RWPE1 (cell line): ENCODE results near the gene CD300LF.

Experiments used
- CTCF ChIA-PET: fragments of 350-600 bp; sonication (Branson Sonifier 250); formaldehyde crosslinking; extraction: SDS; loops from one replicate; lab custom pipeline; 2021; lab: Yijun Ruan, JAX
- POLR2A ChIA-PET: fragments of 400-600 bp; formaldehyde crosslinking; extraction: SDS; loops from one replicate; lab custom pipeline; 2020; ENCODE audit warnings: antibody characterized with exemption; ENCODE audit not compliant: low non-redundant PET; lab: Yijun Ruan, JAX
- DNase-seq: peaks from one replicate; pipeline ENCODE4 v3.0.0; 2012; ENCODE audit warnings: low spot score
- H3K27ac ChIP-seq: fragments of 450-650 bp; 2 replicates; pipeline ENCODE4 v1.5.1; 2017
- TF ChIP-seq, protein P1 (sequence below): fragments of 450-650 bp; conservative IDR thresholded peaks from 2 replicates; pipeline ENCODE4 v1.5.1; 2017; ENCODE audit warnings: low read depth, mild to moderate bottlenecking

CD300LF gene

DNA sequence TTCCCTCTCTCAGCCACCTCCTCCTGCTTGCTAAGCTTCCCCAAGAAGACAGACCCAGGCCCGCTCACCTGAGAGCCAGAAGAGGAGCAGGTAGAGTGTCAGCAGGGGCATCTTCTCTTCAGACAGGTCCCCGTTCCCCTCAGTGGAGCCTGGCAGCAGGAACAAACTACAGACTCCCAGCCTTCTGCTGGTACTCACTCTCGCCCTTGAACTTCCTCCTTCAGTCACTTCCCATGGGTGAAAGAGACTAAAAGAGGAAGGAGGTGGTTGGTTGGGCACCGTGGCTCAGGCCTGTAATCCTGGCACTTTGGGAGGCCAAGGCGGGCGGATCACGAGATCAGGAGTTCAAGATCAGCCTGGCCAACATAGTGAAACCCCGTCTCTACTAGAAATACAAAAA is at the start of gene CD300LF:
Gene CD300LF (minus strand): TSS at position 168 of the 400 bp plus-strand sequence. CDS start 57 bp downstream, at position 111.
- ChIA-PET CTCF (no interaction called here), POLR2A (no interaction called here)
- TF ChIP-seq, protein P1, sequence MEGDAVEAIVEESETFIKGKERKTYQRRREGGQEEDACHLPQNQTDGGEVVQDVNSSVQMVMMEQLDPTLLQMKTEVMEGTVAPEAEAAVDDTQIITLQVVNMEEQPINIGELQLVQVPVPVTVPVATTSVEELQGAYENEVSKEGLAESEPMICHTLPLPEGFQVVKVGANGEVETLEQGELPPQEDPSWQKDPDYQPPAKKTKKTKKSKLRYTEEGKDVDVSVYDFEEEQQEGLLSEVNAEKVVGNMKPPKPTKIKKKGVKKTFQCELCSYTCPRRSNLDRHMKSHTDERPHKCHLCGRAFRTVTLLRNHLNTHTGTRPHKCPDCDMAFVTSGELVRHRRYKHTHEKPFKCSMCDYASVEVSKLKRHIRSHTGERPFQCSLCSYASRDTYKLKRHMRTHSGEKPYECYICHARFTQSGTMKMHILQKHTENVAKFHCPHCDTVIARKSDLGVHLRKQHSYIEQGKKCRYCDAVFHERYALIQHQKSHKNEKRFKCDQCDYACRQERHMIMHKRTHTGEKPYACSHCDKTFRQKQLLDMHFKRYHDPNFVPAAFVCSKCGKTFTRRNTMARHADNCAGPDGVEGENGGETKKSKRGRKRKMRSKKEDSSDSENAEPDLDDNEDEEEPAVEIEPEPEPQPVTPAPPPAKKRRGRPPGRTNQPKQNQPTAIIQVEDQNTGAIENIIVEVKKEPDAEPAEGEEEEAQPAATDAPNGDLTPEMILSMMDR = no peak
- no peak for DNase-seq
- no peak within 1 kb of the TSS for H3K27ac ChIP-seq

DNA sequence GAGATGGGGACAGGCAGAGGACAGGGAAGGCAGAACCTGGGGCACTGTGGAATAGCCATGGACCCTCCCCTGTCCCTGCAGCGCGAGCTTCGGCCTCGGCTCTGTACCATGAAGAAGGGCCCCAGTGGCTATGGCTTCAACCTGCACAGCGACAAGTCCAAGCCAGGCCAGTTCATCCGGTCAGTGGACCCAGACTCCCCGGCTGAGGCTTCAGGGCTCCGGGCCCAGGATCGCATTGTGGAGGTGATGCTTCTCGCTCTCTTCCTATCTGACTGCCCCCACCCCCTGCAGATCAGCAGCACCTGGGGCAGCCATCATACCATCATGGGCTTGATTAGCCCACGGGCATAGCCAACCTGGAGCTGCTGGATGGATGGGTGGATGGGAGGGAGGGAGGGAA is 49.2 kb upstream of the CD300LF start:
- no peak for DNase-seq
- ChIA-PET POLR2A (no interaction called here), CTCF (interaction anchor here (1.5 to 5.5 kb wide), 2 partner anchors 9 to 16 kb away, joined by 3 to 36 read pairs; no protein-coding TSS in a partner anchor)
- TF ChIP-seq, protein P1 = no peak
- peak overlapping the region; percentile 100 for H3K27ac ChIP-seq

DNA sequence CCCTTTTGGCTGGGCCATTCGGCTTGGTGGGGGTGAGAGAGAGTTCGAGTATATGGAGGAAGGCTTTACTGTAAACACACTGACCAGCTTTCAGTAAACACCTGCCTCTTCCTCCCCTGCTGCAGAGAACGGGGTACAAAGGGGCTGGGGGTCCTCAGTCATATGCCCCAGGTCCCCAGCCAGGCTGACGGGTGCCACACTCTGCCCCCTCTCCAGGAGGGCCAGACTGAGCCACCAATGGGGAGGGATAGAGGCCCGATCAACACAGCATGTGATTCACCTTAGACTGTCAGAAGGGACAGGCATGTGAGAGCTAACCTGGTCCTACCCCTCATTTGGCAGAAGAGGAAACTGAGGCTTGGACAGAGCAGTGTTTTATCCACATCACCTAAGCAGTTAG is 48.7 kb upstream of the CD300LF start:
- ChIA-PET POLR2A (interaction anchor here (2.2 kb wide), 1 partner anchor 12 kb away, joined by 8 read pairs; no protein-coding TSS in a partner anchor), CTCF (interaction anchor here (1.5 to 5.5 kb wide), 2 partner anchors 10 to 16 kb away, joined by 3 to 36 read pairs; no protein-coding TSS in a partner anchor)
- DNase-seq = no peak
- peak overlapping the region; percentile 100 for H3K27ac ChIP-seq
- TF ChIP-seq, protein P1 = no peak

DNA sequence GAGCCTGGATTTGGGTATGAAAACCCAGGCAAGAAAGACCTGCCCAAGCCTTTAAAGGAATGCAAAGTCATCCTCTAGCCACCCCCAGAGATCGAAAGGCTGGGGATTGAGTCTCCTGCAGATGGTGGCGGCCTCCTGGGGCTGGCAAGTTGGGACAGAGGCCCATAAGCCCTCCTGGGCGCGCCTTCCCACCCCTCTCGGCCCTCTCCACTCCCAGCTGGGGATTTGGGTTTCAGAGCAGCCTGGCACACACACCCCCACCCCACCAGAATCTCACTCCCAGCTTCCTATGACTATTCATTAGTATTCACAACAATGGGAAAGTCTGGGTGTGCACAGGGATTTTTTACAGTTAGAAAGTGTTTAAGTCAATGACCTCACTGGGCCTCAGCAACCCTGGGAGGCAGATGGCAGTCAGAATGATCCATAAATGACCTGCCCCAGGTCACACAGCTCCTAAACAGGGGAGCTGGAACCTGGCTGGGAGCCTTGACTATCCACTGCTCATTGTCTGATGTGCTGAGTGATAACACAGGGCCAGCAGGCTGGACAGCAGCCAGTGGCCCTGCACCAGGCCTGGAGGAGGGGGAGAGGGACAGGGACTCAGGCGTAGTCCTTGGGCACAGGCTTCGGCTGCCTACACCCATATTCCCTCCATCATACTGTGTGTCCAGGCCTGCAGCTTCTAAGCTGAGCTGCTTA is 47.8 kb upstream of the CD300LF start:
- POLR2A ChIA-PET = interaction anchor here (1.4 to 2.2 kb wide), 3 partner anchors 9 to 16 kb away, joined by 5 to 17 read pairs (median 8); partner anchors contain the start of gene NAT9
- CTCF ChIA-PET = interaction anchor here (1.2 to 5.5 kb wide), 5 partner anchors 10 to 304 kb away, joined by 3 to 41 read pairs (median 15); no protein-coding TSS in a partner anchor
- TF ChIP-seq, protein P1 = no peak
- peak overlapping the region; percentile 100 for H3K27ac ChIP-seq
- DNase-seq = peak; percentile 74

DNA sequence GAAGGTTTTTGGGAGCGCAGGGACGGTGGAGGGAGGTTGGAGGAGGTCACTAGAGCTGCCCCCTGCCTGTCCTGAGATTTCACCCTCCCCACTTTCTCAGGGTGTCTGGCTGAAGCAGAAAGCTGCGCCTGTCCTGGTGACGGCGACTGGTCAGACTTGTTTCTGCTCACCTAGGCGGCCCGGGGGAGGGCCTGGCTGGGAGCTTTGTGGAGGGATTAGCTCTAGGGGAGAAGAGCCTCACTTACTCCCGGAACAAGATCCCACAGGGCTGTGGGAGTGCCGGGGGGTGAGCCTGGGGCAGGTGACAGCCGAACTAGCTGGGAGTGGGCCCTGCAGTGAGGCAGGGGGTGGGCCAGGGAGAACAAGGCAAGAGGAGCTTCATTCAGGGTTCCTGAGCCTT is 47.2 kb upstream of the CD300LF start:
- DNase-seq = peak; percentile 66
- H3K27ac ChIP-seq = peak overlapping the region; percentile 100
- ChIA-PET POLR2A (interaction anchor here (1.1 to 2.2 kb wide), 4 partner anchors 9 to 16 kb away, joined by 3 to 17 read pairs (median 6); partner anchors contain the start of genes NAT9 and NHERF1), CTCF (interaction anchor here (1.2 to 5.5 kb wide), 5 partner anchors 10 to 303 kb away, joined by 3 to 41 read pairs (median 15); no protein-coding TSS in a partner anchor)
- TF ChIP-seq, protein P1 = no peak

DNA sequence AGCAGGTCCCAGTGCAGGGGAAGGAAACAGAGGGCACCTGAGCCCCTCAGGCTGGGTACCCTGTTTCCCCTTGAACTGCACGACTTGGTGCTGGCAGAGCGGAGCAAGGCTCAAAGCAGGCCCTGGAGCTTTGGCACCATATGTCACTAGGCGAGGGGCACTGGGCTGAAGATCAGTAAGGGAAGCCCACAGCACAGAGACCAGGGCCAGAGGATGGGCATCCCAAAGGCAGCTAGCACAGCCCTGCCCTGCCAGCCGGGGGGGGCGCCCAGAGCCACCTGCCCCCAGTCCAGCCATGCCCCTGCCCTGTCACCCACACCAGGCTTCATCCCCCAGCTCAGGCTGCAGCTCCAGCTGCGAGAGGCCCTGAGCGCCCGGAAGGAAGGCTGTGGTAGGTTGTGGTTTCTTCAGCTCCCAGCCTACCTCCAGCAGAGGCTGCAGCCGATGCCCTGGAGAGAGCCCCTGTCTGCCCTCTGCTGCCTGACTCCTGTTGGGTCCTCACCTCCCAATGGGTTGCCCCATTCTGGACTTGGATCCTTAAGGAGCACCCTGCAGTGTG is 46.6 kb upstream of the CD300LF start:
- ChIA-PET CTCF (interaction anchor here (0.6 to 5.5 kb wide), 6 partner anchors 10 to 681 kb away, joined by 3 to 41 read pairs (median 10); no protein-coding TSS in a partner anchor), POLR2A (interaction anchor here (1.1 to 2.2 kb wide), 4 partner anchors 10 to 17 kb away, joined by 3 to 17 read pairs (median 6); partner anchors contain the start of genes NAT9 and NHERF1)
- TF ChIP-seq, protein P1 = no peak
- H3K27ac ChIP-seq = peak overlapping the region; percentile 100
- no peak for DNase-seq
